GM13977 (cell line): ENCODE measurements around the gene USP47.

Source experiments
- DNase-seq: peaks from one replicate; pipeline ENCODE4 v3.0.0; 2012; ENCODE audit warnings: low spot score
- CTCF ChIP-seq: IDR thresholded peaks from 2 replicates; pipeline ENCODE4 v1.5.1; 2012; ENCODE audit warnings: mild to moderate bottlenecking, control low read depth; ENCODE audit not compliant: insufficient read depth; ENCODE audit errors: extremely low read depth, missing control alignments
- in situ Hi-C: fragments of 300-500 bp; cut with MboI; formaldehyde crosslinking; loops from one replicate; pipeline ENCODE4 v1.12.0; 2022; ENCODE audit warnings: low sequenced_read_pairs, low pct_unique_long_range_greater_than_20kb, mixed read lengths, inconsistent platforms; ENCODE audit not compliant: unreplicated experiment

The USP47 gene

GRCh38 chr11:11876458-11876857 lies 34.7 kb downstream of the USP47 start:
- TF ChIP-seq CTCF: no peak
- in situ Hi-C loops: no loop called here
- no peak for DNase-seq

GRCh38 chr11:11880179-11880578 lies 38.4 kb downstream of the USP47 start:
- TF ChIP-seq CTCF: no peak
- in situ Hi-C loops: no loop called here
- no peak for DNase-seq

DNA sequence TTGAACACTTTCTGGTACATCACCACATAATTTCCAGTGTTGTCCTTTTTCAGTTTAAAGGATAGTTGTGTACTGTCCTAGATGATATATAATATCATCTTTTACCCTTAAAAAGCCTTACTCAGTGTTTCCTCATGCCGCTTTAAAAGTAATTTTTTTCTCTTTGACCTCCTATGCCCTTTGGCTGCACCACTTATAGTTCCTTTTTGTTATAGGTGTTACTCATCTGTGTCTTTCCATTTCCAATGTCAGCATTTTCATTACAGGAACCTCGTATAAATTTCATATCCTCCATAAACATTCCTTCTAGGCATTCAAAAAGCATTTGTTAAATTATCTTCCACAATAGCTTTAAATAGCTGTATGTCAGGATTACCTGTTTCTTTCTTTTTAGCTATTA lies 40.8 kb downstream of the USP47 start:
- DNase-seq: no peak
- in situ Hi-C loops: no loop called here
- TF ChIP-seq CTCF: no peak

DNA sequence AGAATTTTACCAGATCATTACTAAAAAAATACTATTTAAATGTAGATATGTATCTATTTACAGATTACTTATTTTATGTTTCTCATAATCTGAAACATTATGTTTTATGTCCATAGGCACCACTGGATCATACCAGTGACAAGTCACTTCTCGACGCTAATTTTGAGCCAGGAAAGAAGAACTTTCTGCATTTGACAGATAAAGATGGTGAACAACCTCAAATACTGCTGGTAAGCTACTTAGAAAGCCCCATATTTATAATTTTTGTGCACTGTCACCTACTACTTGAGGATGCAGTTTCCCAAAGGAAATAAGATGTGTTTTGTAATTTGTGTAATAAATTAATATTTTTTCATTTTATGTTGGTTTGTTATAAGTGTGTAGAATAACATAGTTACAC lies 42.6 kb downstream of the USP47 start:
- TF ChIP-seq CTCF: no peak
- no peak for DNase-seq
- in situ Hi-C loops: no loop called here

DNA sequence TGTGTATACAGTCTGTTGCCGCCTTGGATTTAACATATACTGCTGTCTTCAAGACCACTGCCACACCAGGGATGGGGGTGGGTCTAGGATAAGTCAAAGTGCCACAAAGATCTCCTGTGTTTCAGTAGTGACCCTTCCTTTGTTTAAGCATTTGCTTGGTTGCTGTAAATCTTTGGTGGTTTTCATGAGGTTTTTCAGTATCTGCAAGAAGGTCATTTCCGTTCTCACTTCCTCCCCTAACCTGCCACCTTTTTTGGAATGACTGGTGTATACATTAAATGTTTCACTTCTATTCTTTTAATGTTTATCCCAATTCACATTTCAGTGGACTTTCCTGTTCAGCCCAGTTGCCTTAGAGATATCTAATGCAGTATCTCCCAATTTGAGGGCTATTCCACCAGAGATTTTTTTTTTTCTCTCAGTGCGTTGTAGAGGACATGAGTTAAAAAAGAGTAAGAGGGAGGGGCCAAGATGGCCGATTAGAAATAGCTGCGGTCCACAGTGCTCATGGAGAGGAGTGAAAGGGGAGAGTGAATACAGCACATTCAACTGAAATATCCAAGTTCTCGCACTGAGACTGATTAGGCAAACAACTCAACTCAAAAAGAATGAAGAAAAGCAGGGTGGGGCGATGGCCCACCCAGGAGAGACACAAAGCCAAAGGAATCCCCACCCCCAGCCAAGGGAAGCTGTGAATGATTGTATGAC lies 43.2 kb downstream of the USP47 start:
- in situ Hi-C loops: no loop called here
- no peak for DNase-seq
- TF ChIP-seq CTCF: no peak

GRCh38 chr11:11894486-11894885 lies 52.7 kb downstream of the USP47 start:
- in situ Hi-C loops: no loop called here
- TF ChIP-seq CTCF: no peak
- no peak for DNase-seq

DNA sequence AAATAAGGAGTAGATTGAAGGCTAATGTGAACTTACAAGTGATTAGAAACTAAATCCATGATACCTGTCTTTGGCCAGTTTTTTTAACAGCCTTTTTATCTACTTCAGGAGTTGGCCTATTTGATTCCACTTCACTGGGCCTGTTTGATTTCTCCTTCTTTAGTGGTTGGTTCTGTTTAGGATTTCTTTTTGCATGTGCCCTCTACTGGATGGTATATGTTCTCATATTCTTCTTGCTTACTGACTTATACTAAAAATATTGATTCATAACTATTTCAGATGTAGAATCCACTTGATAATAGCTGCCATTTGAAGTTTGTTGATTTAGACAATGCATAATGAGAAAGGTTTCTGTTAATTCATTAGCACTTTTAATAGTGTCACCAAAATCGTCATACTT lies 53.9 kb downstream of the USP47 start:
- in situ Hi-C loops: no loop called here
- no peak for DNase-seq
- TF ChIP-seq CTCF: no peak
